Astrocyte (in vitro differentiated cells and primary cell): ENCODE results near the gene ANAPC13. TPM values are rescaled to one million over a fixed set of nuclear protein-coding genes. Genes with fewer than 3 reads are reported as not detected.

Experiments used
- DNase-seq: peaks from one replicate; pipeline ENCODE4 v3.0.0-alpha.2; 2010; ENCODE audit warnings: low read depth
- FAIRE-seq: peaks from 2 replicates; lab custom pipeline; 2011; peaks lifted over from hg19 to GRCh38; lab: Jason Lieb, UNC
- H2AFZ ChIP-seq: 2 replicates; pipeline ENCODE4 v1.6.0; 2012; ENCODE audit warnings: low read depth, low read length, inconsistent platforms
- H3K27ac ChIP-seq: 2 replicates; pipeline ENCODE4 v1.5.1; 2011; ENCODE audit warnings: low read depth, low read length, inconsistent platforms
- H3K27me3 ChIP-seq: 2 replicates; pipeline ENCODE4 v1.6.0; 2011; ENCODE audit warnings: low read length, inconsistent platforms; ENCODE audit not compliant: insufficient read depth
- H3K36me3 ChIP-seq: 2 replicates; pipeline ENCODE4 v1.5.1; 2011; ENCODE audit warnings: low read length, inconsistent platforms; ENCODE audit not compliant: insufficient read depth
- H3K4me1 ChIP-seq: 2 replicates; pipeline ENCODE4 v1.5.1; 2011; ENCODE audit warnings: low read length, inconsistent platforms; ENCODE audit not compliant: insufficient read depth
- H3K4me2 ChIP-seq: 2 replicates; pipeline ENCODE4 v1.6.0; 2012; ENCODE audit warnings: low read length, inconsistent platforms
- H3K4me3 ChIP-seq: 2 replicates; pipeline ENCODE4 v1.5.1; 2011; ENCODE audit warnings: low read depth, mild to moderate bottlenecking, low read length, inconsistent platforms; ENCODE audit not compliant: insufficient read depth
- H3K79me2 ChIP-seq: 2 replicates; pipeline ENCODE4 v1.6.0; 2012; ENCODE audit warnings: mild to moderate bottlenecking, low read length, inconsistent platforms; ENCODE audit not compliant: insufficient read depth
- H3K9ac ChIP-seq: 2 replicates; pipeline ENCODE4 v1.6.0; 2012; ENCODE audit warnings: mild to moderate bottlenecking, low read length, inconsistent platforms
- H3K9me3 ChIP-seq: 2 replicates; pipeline ENCODE4 v1.5.1; 2012; ENCODE audit warnings: low read depth, mild to moderate bottlenecking, low read length, inconsistent platforms; ENCODE audit not compliant: insufficient read depth
- H4K20me1 ChIP-seq: 2 replicates; pipeline ENCODE4 v1.6.0; 2012; ENCODE audit warnings: low read length, inconsistent platforms; ENCODE audit not compliant: insufficient read depth
- H3K27ac Mint-ChIP-seq: one replicate; pipeline ENCODE4 v1.8.0; 2021; ENCODE audit warnings: mild to moderate bottlenecking, mixed read lengths; ENCODE audit not compliant: unreplicated experiment
- H3K27me3 Mint-ChIP-seq: one replicate; pipeline ENCODE4 v1.8.0; 2021; ENCODE audit warnings: low read depth, mixed read lengths; ENCODE audit not compliant: unreplicated experiment
- H3K36me3 Mint-ChIP-seq: one replicate; pipeline ENCODE4 v1.8.0; 2021; ENCODE audit warnings: low read depth, mixed read lengths; ENCODE audit not compliant: unreplicated experiment
- H3K4me1 Mint-ChIP-seq: one replicate; pipeline ENCODE4 v1.8.0; 2021; ENCODE audit warnings: low read depth, mixed read lengths; ENCODE audit not compliant: unreplicated experiment
- H3K4me3 Mint-ChIP-seq: one replicate; pipeline ENCODE4 v1.8.0; 2021; ENCODE audit warnings: mild to moderate bottlenecking, moderate library complexity, mixed read lengths; ENCODE audit not compliant: unreplicated experiment
- H3K9me3 Mint-ChIP-seq: one replicate; pipeline ENCODE4 v1.8.0; 2021; ENCODE audit warnings: mild to moderate bottlenecking, mixed read lengths; ENCODE audit not compliant: unreplicated experiment
- CTCF ChIP-seq: IDR thresholded peaks from 2 replicates; pipeline ENCODE4 v1.5.1; 2011; ENCODE audit warnings: low read depth, mild to moderate bottlenecking, inconsistent platforms, low read length, moderate library complexity; ENCODE audit not compliant: insufficient read depth
- EZH2 ChIP-seq: IDR thresholded peaks from 2 replicates; pipeline ENCODE4 v1.6.1; 2012; ENCODE audit warnings: mild to moderate bottlenecking, low read length, inconsistent platforms; ENCODE audit not compliant: insufficient read depth
- total RNA-seq: library from RNA; stranded (reverse); gene quantifications from 2 replicates; pipeline ENCODE4 v1.2.1, GENCODE V29; 2021

ANAPC13 gene
- total RNA-seq, 1 donor from 2014 or later: 61.0 TPM

GRCh38 chr3:134441821-134442220 lies 44.0 kb downstream of the ANAPC13 start:
- Mint-ChIP-seq H3K4me1 (peaks cover 34% of the 10 kb centered on the region), H3K36me3 (no peaks in the 10 kb centered on the region), H3K9me3 (peaks cover 2% of the 10 kb centered on the region), H3K27me3 (no peaks in the 10 kb centered on the region), H3K27ac (no peak overlapping the region), H3K4me3 (no peak overlapping the region)
- Histone ChIP-seq H3K9ac (no peak overlapping the region), H3K27me3 (no peaks in the 10 kb centered on the region), H3K27ac (no peak overlapping the region), H4K20me1 (no peaks in the 10 kb centered on the region), H3K36me3 (no peaks in the 10 kb centered on the region), H3K9me3 (no peaks in the 10 kb centered on the region), H3K4me2 (no peak overlapping the region), H3K79me2 (no peaks in the 10 kb centered on the region), H3K4me3 (no peak overlapping the region), H2AFZ (no peak overlapping the region), H3K4me1 (peaks cover 12% of the 10 kb centered on the region)
- FAIRE-seq (no peak), DNase-seq (no peak)
- TF ChIP-seq CTCF (no peak), EZH2 (no peak)

- Histone ChIP-seq H3K27me3 (no peaks in the 10 kb centered on the region), H3K27ac (no peak overlapping the region), H3K4me1 (peaks cover 7% of the 10 kb centered on the region), H3K79me2 (no peaks in the 10 kb centered on the region), H4K20me1 (no peaks in the 10 kb centered on the region), H3K9ac (no peak overlapping the region), H2AFZ (no peak overlapping the region), H3K4me2 (no peak overlapping the region), H3K4me3 (no peak overlapping the region), H3K9me3 (no peaks in the 10 kb centered on the region), H3K36me3 (no peaks in the 10 kb centered on the region)
- Mint-ChIP-seq H3K4me3 (no peak overlapping the region), H3K9me3 (peaks cover 2% of the 10 kb centered on the region), H3K27ac (no peak overlapping the region), H3K27me3 (no peaks in the 10 kb centered on the region), H3K4me1 (peaks cover 32% of the 10 kb centered on the region), H3K36me3 (no peaks in the 10 kb centered on the region)
- FAIRE-seq (no peak), DNase-seq (no peak)
- TF ChIP-seq EZH2: no peak
- no peak for TF ChIP-seq CTCF
Observed at GRCh38 chr3:134441321-134441720, 44.5 kb downstream of the ANAPC13 start.

- no peak overlapping the region for H3K4me3 Mint-ChIP-seq
- no peaks in the 10 kb centered on the region for H3K9me3 ChIP-seq
- no peak overlapping the region for H2AFZ ChIP-seq
- H3K9me3 Mint-ChIP-seq: no peaks in the 10 kb centered on the region
- H3K4me2 ChIP-seq: no peak overlapping the region
- peaks cover 2% of the 10 kb centered on the region for H3K27me3 Mint-ChIP-seq
- H3K36me3 ChIP-seq: no peaks in the 10 kb centered on the region
- H3K27ac Mint-ChIP-seq: no peak overlapping the region
- no peak overlapping the region for H3K27ac ChIP-seq
- DNase-seq (no peak), FAIRE-seq (peak; percentile 64)
- no peaks in the 10 kb centered on the region for H3K4me1 ChIP-seq
- H3K27me3 ChIP-seq: no peaks in the 10 kb centered on the region
- no peak overlapping the region for H3K9ac ChIP-seq
- no peaks in the 10 kb centered on the region for H4K20me1 ChIP-seq
- TF ChIP-seq EZH2 (no peak), CTCF (no peak)
- no peaks in the 10 kb centered on the region for H3K79me2 ChIP-seq
- peaks cover 22% of the 10 kb centered on the region for H3K4me1 Mint-ChIP-seq
- H3K36me3 Mint-ChIP-seq: no peaks in the 10 kb centered on the region
- H3K4me3 ChIP-seq: no peak overlapping the region
Observed at GRCh38 chr3:134437211-134437752, 48.5 kb downstream of the ANAPC13 start.
